ENCODE measurements around the gene PTPRA.

- TF ChIP-seq CTCF (IDR thresholded peaks at IDR 0.05): no peak
- TF ChIP-seq POLR2A (IDR thresholded peaks at IDR 0.05): no peak
Observed at GRCh38 chr20:3085571-3086072, 212.3 kb downstream of the PTPRA start.

Measured in thyroid gland (tissue), 4 donors.